Nephron progenitor cell (in vitro differentiated cells): ENCODE data around the gene HTR1D.
"Not testable (repeated sequence)": the region's sequence is repeated elsewhere in the genome, so short reads cannot be mapped to it uniquely, and the experiment has no call there.

Experiments used
- DNase-seq: peaks from one replicate; pipeline ENCODE4 v3.0.0; 2021
- H3K27ac Mint-ChIP-seq: 2 replicates; pipeline ENCODE4 v1.8.0; 2021; ENCODE audit warnings: mild to moderate bottlenecking, moderate library complexity, mixed read lengths
- H3K27me3 Mint-ChIP-seq: 2 replicates; pipeline ENCODE4 v1.8.0; 2021; ENCODE audit warnings: mild to moderate bottlenecking, low read depth, mixed read lengths; ENCODE audit not compliant: poor library complexity
- H3K36me3 Mint-ChIP-seq: 2 replicates; pipeline ENCODE4 v1.8.0; 2021; ENCODE audit warnings: low read depth, mixed read lengths
- H3K4me1 Mint-ChIP-seq: 2 replicates; pipeline ENCODE4 v1.8.0; 2021; ENCODE audit warnings: mixed read lengths
- H3K4me3 Mint-ChIP-seq: 2 replicates; pipeline ENCODE4 v1.8.0; 2021; ENCODE audit warnings: mild to moderate bottlenecking, moderate library complexity, mixed read lengths
- H3K9me3 Mint-ChIP-seq: 2 replicates; pipeline ENCODE4 v1.8.0; 2021; ENCODE audit warnings: mild to moderate bottlenecking, moderate library complexity, mixed read lengths
- CTCF ChIP-seq: fragments of 200-600 bp; sonication (generic); IDR thresholded peaks from 2 replicates; pipeline ENCODE4 v1.5.0; 2021; ENCODE audit warnings: antibody characterized with exemption

Gene HTR1D

GRCh38 chr1:23208527-23208926 lies 8.8 kb downstream of the HTR1D start:
- no peak for TF ChIP-seq CTCF
- Mint-ChIP-seq H3K4me1 (no peaks in the 10 kb centered on the region), H3K9me3 (peaks cover 4% of the 10 kb centered on the region), H3K4me3 (no peak overlapping the region), H3K27ac (no peak overlapping the region), H3K36me3 (no peaks in the 10 kb centered on the region), H3K27me3 (peaks cover 16% of the 10 kb centered on the region)
- DNase-seq: no peak

- peaks cover 14% of the 10 kb centered on the region for H3K27me3 Mint-ChIP-seq
Observed at GRCh38 chr1:23207733-23208132, 9.6 kb downstream of the HTR1D start.

GRCh38 chr1:23202263-23202749 lies 15.0 kb downstream of the HTR1D start:
- no peak for TF ChIP-seq CTCF
- H3K27ac Mint-ChIP-seq: no peak overlapping the region
- H3K9me3 Mint-ChIP-seq: peaks cover 4% of the 10 kb centered on the region
- no peaks in the 10 kb centered on the region for H3K4me1 Mint-ChIP-seq
- no peak overlapping the region for H3K4me3 Mint-ChIP-seq
- no peak for DNase-seq
- no peaks in the 10 kb centered on the region for H3K36me3 Mint-ChIP-seq
- peaks cover 6% of the 10 kb centered on the region for H3K27me3 Mint-ChIP-seq

More at GRCh38 chr1:23207733-23208132, 9.6 kb downstream of the HTR1D start:
- H3K36me3 Mint-ChIP-seq, H3K4me3 Mint-ChIP-seq, H3K4me1 Mint-ChIP-seq, DNase-seq, H3K9me3 Mint-ChIP-seq, H3K27ac Mint-ChIP-seq: not testable (repeated sequence)

GRCh38 chr1:23200883-23201282 lies 16.4 kb downstream of the HTR1D start:
- TF ChIP-seq CTCF: no peak
- Mint-ChIP-seq H3K36me3 (no peaks in the 10 kb centered on the region), H3K4me3 (no peak overlapping the region), H3K27me3 (peaks cover 6% of the 10 kb centered on the region), H3K9me3 (peaks cover 4% of the 10 kb centered on the region), H3K27ac (no peak overlapping the region), H3K4me1 (no peaks in the 10 kb centered on the region)
- DNase-seq: no peak

GRCh38 chr1:23198373-23198772 lies 18.9 kb downstream of the HTR1D start:
- Mint-ChIP-seq H3K27ac (no peak overlapping the region), H3K9me3 (no peaks in the 10 kb centered on the region), H3K4me3 (no peak overlapping the region), H3K36me3 (no peaks in the 10 kb centered on the region), H3K27me3 (peaks cover 4% of the 10 kb centered on the region), H3K4me1 (no peaks in the 10 kb centered on the region)
- TF ChIP-seq CTCF: no peak
- DNase-seq: no peak

- no peak for DNase-seq
- H3K9me3 Mint-ChIP-seq: no peaks in the 10 kb centered on the region
- no peak overlapping the region for H3K4me3 Mint-ChIP-seq
- peaks cover 6% of the 10 kb centered on the region for H3K27me3 Mint-ChIP-seq
- TF ChIP-seq CTCF: no peak
- H3K4me1 Mint-ChIP-seq: no peaks in the 10 kb centered on the region
- H3K27ac Mint-ChIP-seq: no peak overlapping the region
- no peaks in the 10 kb centered on the region for H3K36me3 Mint-ChIP-seq
Observed at GRCh38 chr1:23196627-23197328, 20.5 kb downstream of the HTR1D start.
